Keratinocyte (primary cell): ENCODE results near the gene GRHPR. TPM values are rescaled to one million over a fixed set of nuclear protein-coding genes. Genes with fewer than 3 reads are reported as not detected.
"Not testable (repeated sequence)": the region's sequence is repeated elsewhere in the genome, so short reads cannot be mapped to it uniquely, and the experiment has no call there.

Experiments used
- DNase-seq: peaks from one replicate; pipeline ENCODE4 v3.0.0-alpha.2; 2011; ENCODE audit warnings: low read depth, missing footprints, low spot score
- FAIRE-seq: peaks from 2 replicates; lab custom pipeline; 2011; peaks lifted over from hg19 to GRCh38; lab: Jason Lieb, UNC
- H2AFZ ChIP-seq: 2 replicates; pipeline ENCODE4 v1.6.0; 2012; ENCODE audit warnings: low read length, control low read depth, inconsistent platforms; ENCODE audit not compliant: control insufficient read depth
- H3K27ac ChIP-seq: 2 replicates; pipeline ENCODE4 v1.5.1; 2011; ENCODE audit warnings: low read length; ENCODE audit not compliant: control insufficient read depth, insufficient read depth
- H3K27me3 ChIP-seq: 3 replicates; pipeline ENCODE4 v1.6.0; 2011; ENCODE audit warnings: low read length; ENCODE audit not compliant: control insufficient read depth, insufficient read depth; ENCODE audit errors: extremely low read depth
- H3K36me3 ChIP-seq, 2 experiments: 2 replicates in 1 of 2; 3 replicates in 1 of 2; pipeline ENCODE4 v1.5.1; 2011; ENCODE audit warnings: low read length in 2 of 2, mild to moderate bottlenecking in 1 of 2; ENCODE audit not compliant: control insufficient read depth in 2 of 2, insufficient read depth in 2 of 2; ENCODE audit errors: extremely low read depth in 1 of 2
- H3K4me1 ChIP-seq: 3 replicates; pipeline ENCODE4 v1.5.1; 2011; ENCODE audit warnings: low read length; ENCODE audit not compliant: control insufficient read depth, insufficient read depth; ENCODE audit errors: extremely low read depth
- H3K4me2 ChIP-seq: 3 replicates; pipeline ENCODE4 v1.6.0; 2011; ENCODE audit warnings: low read depth, low read length; ENCODE audit not compliant: control insufficient read depth, insufficient read depth; ENCODE audit errors: extremely low read depth
- H3K4me3 ChIP-seq, 3 experiments: fragments of 200-600 bp in 1 of 3; sonication (generic) in 1 of 3; 2 replicates in 2 of 3; 3 replicates in 1 of 3; pipeline ENCODE4 v1.5.1; 2011 to 2016; ENCODE audit warnings: low read length in 3 of 3, mild to moderate bottlenecking in 3 of 3, control low read depth in 2 of 3, inconsistent platforms in 1 of 3, low read depth in 1 of 3, mixed read lengths in 1 of 3, mixed run types in 1 of 3, moderate library complexity in 1 of 3; ENCODE audit not compliant: control insufficient read depth in 2 of 3, insufficient read depth in 2 of 3; ENCODE audit errors: extremely low read depth in 1 of 3
- H3K79me2 ChIP-seq: 2 replicates; pipeline ENCODE4 v1.6.0; 2012; ENCODE audit warnings: low read length; ENCODE audit not compliant: control insufficient read depth, insufficient read depth
- H3K9ac ChIP-seq: 3 replicates; pipeline ENCODE4 v1.6.0; 2011; ENCODE audit warnings: low read length; ENCODE audit not compliant: control insufficient read depth, insufficient read depth; ENCODE audit errors: extremely low read depth
- H3K9me1 ChIP-seq: 3 replicates; pipeline ENCODE4 v1.6.0; 2011; ENCODE audit warnings: low read length; ENCODE audit not compliant: control insufficient read depth, insufficient read depth; ENCODE audit errors: extremely low read depth
- H3K9me3 ChIP-seq: 2 replicates; pipeline ENCODE4 v1.5.1; 2012; ENCODE audit warnings: low read depth, low read length; ENCODE audit not compliant: control insufficient read depth
- H4K20me1 ChIP-seq: 3 replicates; pipeline ENCODE4 v1.6.0; 2011; ENCODE audit warnings: low read length; ENCODE audit not compliant: control insufficient read depth, insufficient read depth; ENCODE audit errors: extremely low read depth
- EZH2 ChIP-seq: IDR thresholded peaks from one replicate; pipeline ENCODE4 v1.6.1; 2012; ENCODE audit warnings: inconsistent platforms, mild to moderate bottlenecking, low read length, moderate library complexity
- dilution Hi-C: fragments of 300-500 bp; cut with MboI; formaldehyde crosslinking; loops from one replicate; pipeline ENCODE4 v1.7.0; 2020; ENCODE audit warnings: low sequenced_read_pairs; ENCODE audit not compliant: extremely low pct_ligation_motif_present
- polyA plus RNA-seq, 5 experiments: library from polyadenylated mRNA; depleted of rRNA in 3 of 5; stranded (reverse) in 3 of 5; stranded (forward) in 1 of 5; unstranded in 1 of 5; fragments of >200 nt; gene quantifications; 1 replicate in 1 of 5; 2 replicates in 3 of 5; 3 replicates in 1 of 5; pipeline versions ENCODE4 v1.2.1 to v1.2.3, GENCODE V29; 2011 to 2012; ENCODE audit warnings: missing spikeins in 2 of 5, low read depth in 1 of 5, low replicate concordance in 1 of 5
- TF ChIP-seq, protein P1 (sequence below), 3 experiments: IDR thresholded peaks in 1 of 3; conservative IDR thresholded peaks in 1 of 3; optimal IDR thresholded peaks in 1 of 3; 2 replicates in 2 of 3; 3 replicates in 1 of 3; pipeline versions ENCODE3 to v1.5.1; 2011; ENCODE audit warnings: low read length in 3 of 3, mild to moderate bottlenecking in 3 of 3, moderate library complexity in 2 of 3, control low read depth in 1 of 3, inconsistent platforms in 1 of 3; ENCODE audit not compliant: insufficient read depth in 2 of 3; ENCODE audit errors: extremely low read depth in 1 of 3

The GRHPR gene
- polyA plus RNA-seq, 1 donor (not counting 4 experiments of a cell fraction or from before 2014, with no cell fraction given): 116 TPM

DNA sequence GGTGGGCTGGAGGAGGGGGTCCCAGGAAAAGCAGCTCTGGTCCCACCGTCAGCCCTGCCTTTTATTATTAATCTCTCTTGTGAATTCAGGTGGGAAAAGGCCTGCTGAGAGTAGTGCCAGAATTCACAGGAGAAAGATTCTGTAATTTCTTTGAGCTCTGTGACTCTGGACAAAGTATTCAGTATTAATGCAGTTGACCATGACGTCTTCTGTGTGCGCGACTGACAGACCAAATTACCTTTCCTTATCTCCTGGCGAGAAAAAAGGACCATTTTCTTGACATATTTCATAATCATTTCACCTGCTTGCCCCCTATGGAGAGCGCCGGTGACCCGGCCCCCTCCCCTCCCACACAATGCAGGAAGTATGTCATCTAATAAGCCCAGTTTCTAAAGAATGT lies 26.8 kb upstream of the GRHPR start:
- Histone ChIP-seq H3K9ac (no peak overlapping the region), H3K9me1 (no peaks in the 10 kb centered on the region), H2AFZ (no peak overlapping the region), H3K9me3 (no peaks in the 10 kb centered on the region), H3K4me3 (no peak overlapping the region), H3K27ac (no peak overlapping the region), H3K27me3 (no peaks in the 10 kb centered on the region), H3K4me1 (no peaks in the 10 kb centered on the region), H3K4me2 (no peak overlapping the region), H3K36me3 (no peaks in the 10 kb centered on the region), H4K20me1 (no peaks in the 10 kb centered on the region), H3K79me2 (no peaks in the 10 kb centered on the region)
- TF ChIP-seq, protein P1, sequence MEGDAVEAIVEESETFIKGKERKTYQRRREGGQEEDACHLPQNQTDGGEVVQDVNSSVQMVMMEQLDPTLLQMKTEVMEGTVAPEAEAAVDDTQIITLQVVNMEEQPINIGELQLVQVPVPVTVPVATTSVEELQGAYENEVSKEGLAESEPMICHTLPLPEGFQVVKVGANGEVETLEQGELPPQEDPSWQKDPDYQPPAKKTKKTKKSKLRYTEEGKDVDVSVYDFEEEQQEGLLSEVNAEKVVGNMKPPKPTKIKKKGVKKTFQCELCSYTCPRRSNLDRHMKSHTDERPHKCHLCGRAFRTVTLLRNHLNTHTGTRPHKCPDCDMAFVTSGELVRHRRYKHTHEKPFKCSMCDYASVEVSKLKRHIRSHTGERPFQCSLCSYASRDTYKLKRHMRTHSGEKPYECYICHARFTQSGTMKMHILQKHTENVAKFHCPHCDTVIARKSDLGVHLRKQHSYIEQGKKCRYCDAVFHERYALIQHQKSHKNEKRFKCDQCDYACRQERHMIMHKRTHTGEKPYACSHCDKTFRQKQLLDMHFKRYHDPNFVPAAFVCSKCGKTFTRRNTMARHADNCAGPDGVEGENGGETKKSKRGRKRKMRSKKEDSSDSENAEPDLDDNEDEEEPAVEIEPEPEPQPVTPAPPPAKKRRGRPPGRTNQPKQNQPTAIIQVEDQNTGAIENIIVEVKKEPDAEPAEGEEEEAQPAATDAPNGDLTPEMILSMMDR (optimal IDR thresholded peaks at IDR 0.05 in 1 of 3, IDR thresholded peaks at IDR 0.05 in 1 of 3, conservative IDR thresholded peaks at IDR 0.05 in 1 of 3; ENCODE audit: extremely low read depth in 1 of 3, insufficient read depth in 2 of 3, low read length in 3 of 3): no peak
- no peak for TF ChIP-seq EZH2
- FAIRE-seq: no peak
- DNase-seq: no peak
- dilution Hi-C loops: no loop called here

DNA sequence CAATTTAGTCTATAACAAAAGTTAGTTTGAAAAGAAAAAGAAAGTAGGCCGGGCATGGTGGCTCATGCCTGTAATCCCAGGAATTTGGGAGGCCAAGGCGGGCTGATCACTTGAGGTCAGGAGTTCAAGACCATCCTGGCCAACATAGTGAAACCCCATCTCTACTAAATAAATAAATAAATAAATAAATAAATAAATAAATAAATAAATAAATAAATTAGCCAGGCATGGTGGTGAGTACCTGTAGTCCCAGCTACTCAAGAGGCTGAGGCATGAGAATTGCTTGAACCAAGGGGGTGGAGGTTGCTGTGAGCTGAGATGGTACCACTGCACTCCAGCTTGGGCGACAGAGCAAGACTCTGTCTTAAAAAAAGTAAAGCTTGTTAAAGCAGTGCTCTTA lies 24.5 kb upstream of the GRHPR start:
- H3K4me2 ChIP-seq, DNase-seq, FAIRE-seq, H3K27me3 ChIP-seq, H3K4me3 ChIP-seq, H3K9me3 ChIP-seq, H2AFZ ChIP-seq, H4K20me1 ChIP-seq, dilution Hi-C loops, H3K9ac ChIP-seq, H3K9me1 ChIP-seq, H3K79me2 ChIP-seq, H3K27ac ChIP-seq, H3K36me3 ChIP-seq, H3K4me1 ChIP-seq: not testable (repeated sequence)

DNA sequence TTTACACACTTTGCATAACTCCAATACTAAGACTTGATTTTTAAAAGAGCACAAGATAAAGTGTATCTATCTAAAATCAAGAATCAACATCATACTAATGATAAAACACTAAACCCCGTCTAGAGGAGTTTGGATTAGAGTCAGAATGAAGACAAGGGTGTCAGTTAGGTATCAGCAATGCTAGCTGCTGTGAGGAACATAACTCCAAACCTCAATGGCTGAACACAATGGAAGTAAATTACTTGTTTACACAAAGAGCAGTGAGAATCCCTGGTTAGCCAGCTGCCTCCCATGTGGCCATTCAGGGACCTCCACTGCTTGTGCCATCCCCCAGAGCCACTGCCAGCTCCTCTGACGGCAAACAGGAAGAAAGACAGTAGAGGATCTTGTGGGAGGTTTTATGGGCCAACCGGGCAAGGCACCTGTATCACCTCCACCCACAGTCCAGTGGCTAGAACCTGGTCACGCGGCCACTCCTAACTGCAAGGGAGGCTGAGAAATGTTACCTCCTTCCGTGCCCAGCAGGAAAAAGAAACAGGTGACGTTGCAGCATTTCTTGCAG lies 24.0 kb upstream of the GRHPR start:
- Histone ChIP-seq H3K27ac (no peak overlapping the region), H3K9me3 (no peaks in the 10 kb centered on the region), H3K9me1 (no peaks in the 10 kb centered on the region), H2AFZ (no peak overlapping the region), H3K4me1 (peaks cover 5% of the 10 kb centered on the region), H3K79me2 (no peaks in the 10 kb centered on the region), H3K4me3 (no peak overlapping the region), H4K20me1 (no peaks in the 10 kb centered on the region), H3K9ac (no peak overlapping the region), H3K27me3 (no peaks in the 10 kb centered on the region), H3K4me2 (no peak overlapping the region), H3K36me3 (no peaks in the 10 kb centered on the region)
- FAIRE-seq (no peak), DNase-seq (no peak)
- TF ChIP-seq, protein P1 (optimal IDR thresholded peaks at IDR 0.05 in 1 of 3, IDR thresholded peaks at IDR 0.05 in 1 of 3, conservative IDR thresholded peaks at IDR 0.05 in 1 of 3; ENCODE audit: extremely low read depth in 1 of 3, insufficient read depth in 2 of 3, low read length in 3 of 3): no peak
- TF ChIP-seq EZH2: no peak
- dilution Hi-C loops: no loop called here
